ENCODE results near the gene SLC25A48. TPM values are rescaled to one million over a fixed set of nuclear protein-coding genes. Genes with fewer than 3 reads are reported as not detected.
A peak's percentile ranks its signal among the peaks of the same experiment; 100 is the strongest.

SLC25A48 gene
- total RNA-seq, 4 donors from 2014 or later = 0.33 TPM; not detected in 3

DNA sequence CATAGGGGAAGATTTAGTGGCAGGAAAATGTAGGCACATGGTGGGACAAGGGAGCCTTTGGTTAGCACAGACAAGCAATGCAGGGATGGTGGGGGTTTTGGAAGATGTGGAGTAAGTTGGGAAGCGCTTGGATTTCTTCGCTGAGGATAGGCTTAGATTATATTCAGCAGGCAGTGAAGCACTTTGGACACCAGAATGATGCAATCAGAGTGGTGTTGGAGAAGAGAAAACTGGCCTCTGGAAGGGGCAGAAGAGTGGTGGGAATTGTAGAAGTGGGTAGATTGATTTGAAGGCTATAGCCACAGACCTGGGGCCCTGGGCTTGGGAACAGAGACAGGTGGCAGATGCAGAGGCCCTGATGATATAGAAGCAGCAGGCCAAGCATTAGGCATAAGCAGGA lies 28.3 kb downstream of the SLC25A48 start:
- H3K36me3 ChIP-seq = no peaks in the 10 kb centered on the region
- intact Hi-C loops (cut with DNase I) = no loop called here
- no peak overlapping the region for H3K27ac ChIP-seq
- H3K4me3 ChIP-seq (replicated peaks in 1 of 3) = no peak overlapping the region
- 98% methylated on average over 2 of the region's 2 CpGs for WGBS, 2 donors
- no peaks in the 10 kb centered on the region for H3K27me3 ChIP-seq
- H3K9me3 ChIP-seq = no peaks in the 10 kb centered on the region
- no peaks in the 10 kb centered on the region for H3K4me1 ChIP-seq
- no peak for DNase-seq
- TF ChIP-seq POLR2A (IDR thresholded peaks at IDR 0.05) = no peak
- TF ChIP-seq, protein P1, sequence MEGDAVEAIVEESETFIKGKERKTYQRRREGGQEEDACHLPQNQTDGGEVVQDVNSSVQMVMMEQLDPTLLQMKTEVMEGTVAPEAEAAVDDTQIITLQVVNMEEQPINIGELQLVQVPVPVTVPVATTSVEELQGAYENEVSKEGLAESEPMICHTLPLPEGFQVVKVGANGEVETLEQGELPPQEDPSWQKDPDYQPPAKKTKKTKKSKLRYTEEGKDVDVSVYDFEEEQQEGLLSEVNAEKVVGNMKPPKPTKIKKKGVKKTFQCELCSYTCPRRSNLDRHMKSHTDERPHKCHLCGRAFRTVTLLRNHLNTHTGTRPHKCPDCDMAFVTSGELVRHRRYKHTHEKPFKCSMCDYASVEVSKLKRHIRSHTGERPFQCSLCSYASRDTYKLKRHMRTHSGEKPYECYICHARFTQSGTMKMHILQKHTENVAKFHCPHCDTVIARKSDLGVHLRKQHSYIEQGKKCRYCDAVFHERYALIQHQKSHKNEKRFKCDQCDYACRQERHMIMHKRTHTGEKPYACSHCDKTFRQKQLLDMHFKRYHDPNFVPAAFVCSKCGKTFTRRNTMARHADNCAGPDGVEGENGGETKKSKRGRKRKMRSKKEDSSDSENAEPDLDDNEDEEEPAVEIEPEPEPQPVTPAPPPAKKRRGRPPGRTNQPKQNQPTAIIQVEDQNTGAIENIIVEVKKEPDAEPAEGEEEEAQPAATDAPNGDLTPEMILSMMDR (IDR thresholded peaks at IDR 0.05) = no peak

DNA sequence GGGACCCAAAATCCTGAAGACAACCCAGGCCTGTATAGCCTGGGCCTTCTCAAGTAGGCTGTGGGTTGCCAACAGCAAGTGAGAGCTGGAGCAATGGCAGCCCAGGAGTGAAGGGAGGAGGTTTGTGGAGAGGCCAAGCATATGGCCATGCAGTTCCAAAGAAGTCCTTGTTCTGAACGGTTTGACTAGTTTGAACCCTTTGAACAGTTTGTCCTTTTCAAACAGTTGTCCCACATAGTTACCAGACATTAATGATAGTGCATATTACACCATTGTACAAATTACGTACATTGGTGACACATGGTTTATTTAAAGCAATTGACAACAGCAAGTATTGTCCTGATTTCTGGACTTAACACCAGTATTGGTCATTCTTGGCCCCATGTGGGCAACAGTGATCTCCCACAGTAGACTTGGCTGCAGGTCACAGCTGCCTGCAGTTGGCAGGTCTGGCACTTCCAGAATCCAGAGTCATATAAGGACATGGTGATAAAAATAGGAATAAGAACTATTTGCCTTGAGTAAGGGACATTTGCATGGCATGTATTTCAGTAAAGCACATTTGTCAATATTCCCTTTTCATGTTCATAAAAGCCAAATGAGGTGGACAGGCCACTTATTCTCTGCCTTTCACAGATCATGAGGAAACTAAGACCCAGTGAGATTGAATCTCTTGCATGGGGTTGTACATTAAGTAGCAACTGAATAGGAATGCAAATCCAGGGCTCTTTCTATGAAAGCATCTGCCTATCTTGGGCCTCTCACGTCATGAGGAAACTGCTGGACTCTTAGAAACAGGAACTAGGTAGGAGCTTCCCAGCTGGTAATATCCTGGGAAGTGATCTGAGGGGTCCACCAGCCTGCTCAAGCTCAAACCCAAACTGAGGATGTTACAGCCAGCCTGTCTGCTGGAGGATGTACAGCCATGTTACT lies 30.3 kb downstream of the SLC25A48 start:
- no peak overlapping the region for H3K27ac ChIP-seq
- H3K36me3 ChIP-seq = no peaks in the 10 kb centered on the region
- H3K9me3 ChIP-seq = no peaks in the 10 kb centered on the region
- no peaks in the 10 kb centered on the region for H3K27me3 ChIP-seq
- 74 to 86% methylated on average over 3 of the region's 3 CpGs for WGBS, 2 donors
- no peak overlapping the region for H3K4me3 ChIP-seq (replicated peaks in 1 of 3)
- TF ChIP-seq, protein P1 (IDR thresholded peaks at IDR 0.05) = no peak
- no peak for TF ChIP-seq POLR2A (IDR thresholded peaks at IDR 0.05)
- intact Hi-C loops (cut with DNase I) = no loop called here
- DNase-seq = no peak
- no peaks in the 10 kb centered on the region for H3K4me1 ChIP-seq

DNA sequence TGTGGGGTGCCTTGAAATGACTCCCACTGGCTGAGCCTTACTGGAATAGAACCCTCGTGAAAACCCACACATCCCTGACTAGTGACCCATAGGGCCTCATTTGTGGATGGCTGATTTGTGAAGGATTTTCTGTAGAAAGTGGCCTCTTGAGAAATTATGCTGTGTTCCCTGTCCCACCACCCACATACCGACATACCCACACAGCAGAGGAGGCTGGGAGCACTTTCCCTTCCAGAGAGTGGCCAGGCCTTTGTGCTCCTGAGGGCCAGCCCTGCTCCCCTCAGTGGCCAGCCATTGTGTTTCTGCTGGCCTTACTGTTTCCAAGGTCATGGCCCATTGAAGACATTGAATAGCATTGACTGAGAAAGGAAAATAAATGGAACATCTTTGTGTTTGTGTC lies 31.6 kb downstream of the SLC25A48 start:
- Histone ChIP-seq H3K27me3 (no peaks in the 10 kb centered on the region), H3K27ac (no peak overlapping the region), H3K36me3 (no peaks in the 10 kb centered on the region), H3K9me3 (no peaks in the 10 kb centered on the region), H3K4me3 (replicated peaks in 1 of 3) (no peak overlapping the region), H3K4me1 (no peaks in the 10 kb centered on the region)
- TF ChIP-seq, protein P1 (IDR thresholded peaks at IDR 0.05) = no peak
- no peak for TF ChIP-seq POLR2A (IDR thresholded peaks at IDR 0.05)
- 16 to 42% methylated on average over 2 of the region's 2 CpGs for WGBS, 2 donors
- DNase-seq = peak in 1 of 2 donors; percentile 22
- intact Hi-C loops (cut with DNase I) = no loop called here

DNA sequence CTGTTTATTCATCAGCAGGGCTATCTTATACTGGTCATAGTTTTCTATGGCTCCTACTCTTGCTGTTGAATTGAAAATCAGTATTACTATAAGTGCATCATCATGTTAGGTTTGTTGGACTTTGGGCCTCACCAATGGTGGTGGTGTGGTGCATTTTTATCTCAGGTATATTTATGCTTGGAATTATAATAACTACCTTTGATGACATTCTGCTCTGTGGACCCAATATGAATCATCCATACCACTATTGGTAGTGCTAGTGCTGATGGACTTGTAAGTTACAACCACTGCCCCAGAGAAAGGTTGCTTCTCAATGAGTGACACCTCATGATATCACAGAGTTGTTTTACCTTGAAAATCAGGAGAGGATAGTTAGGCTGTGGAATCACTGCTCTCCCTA lies 33.1 kb downstream of the SLC25A48 start:
- Histone ChIP-seq H3K27me3 (no peaks in the 10 kb centered on the region), H3K4me3 (replicated peaks in 1 of 3) (no peak overlapping the region), H3K4me1 (no peaks in the 10 kb centered on the region), H3K9me3 (no peaks in the 10 kb centered on the region), H3K36me3 (no peaks in the 10 kb centered on the region), H3K27ac (no peak overlapping the region)
- TF ChIP-seq, protein P1 (IDR thresholded peaks at IDR 0.05) = no peak
- no peak for TF ChIP-seq POLR2A (IDR thresholded peaks at IDR 0.05)
- no peak for DNase-seq
- intact Hi-C loops (cut with DNase I) = no loop called here

DNA sequence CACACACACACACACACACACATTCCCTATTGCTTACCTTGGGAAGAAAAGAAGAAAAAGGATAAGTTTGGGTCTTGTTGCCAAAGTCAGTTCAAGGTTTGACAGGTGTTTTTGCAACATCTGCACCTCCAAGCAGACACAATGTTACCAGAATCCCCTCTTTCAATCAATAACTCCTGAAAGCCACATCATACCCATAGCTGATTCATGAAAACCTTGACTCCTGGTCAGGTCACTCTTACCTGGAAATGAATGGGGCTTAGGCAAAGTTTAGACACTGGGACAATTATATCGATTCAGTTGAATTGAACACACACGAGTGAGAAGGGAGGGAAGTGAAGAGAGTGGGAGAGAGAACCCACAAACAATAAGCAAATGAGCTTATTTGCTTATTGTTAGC lies 34.2 kb downstream of the SLC25A48 start:
- TF ChIP-seq, protein P1 (IDR thresholded peaks at IDR 0.05) = no peak
- no peak for TF ChIP-seq POLR2A (IDR thresholded peaks at IDR 0.05)
- H3K9me3 ChIP-seq = no peaks in the 10 kb centered on the region
- H3K27ac ChIP-seq = no peak overlapping the region
- H3K4me1 ChIP-seq = no peaks in the 10 kb centered on the region
- no peak for DNase-seq
- H3K27me3 ChIP-seq = no peaks in the 10 kb centered on the region
- H3K4me3 ChIP-seq (replicated peaks in 1 of 3) = no peak overlapping the region
- WGBS, 2 donors = 75 to 79% methylated on average over 2 of the region's 2 CpGs
- intact Hi-C loops (cut with DNase I) = no loop called here
- no peaks in the 10 kb centered on the region for H3K36me3 ChIP-seq
